HG02938 (cell line): ENCODE results near the gene PARP1.

ENCODE experiments used
- ATAC-seq: cut with Tn5 transposase; IDR thresholded peaks from one replicate; pipeline ENCODE4 v1.9.1; 2021; ENCODE audit warnings: mild to moderate bottlenecking, moderate library complexity; ENCODE audit not compliant: unreplicated experiment

Gene PARP1

DNA sequence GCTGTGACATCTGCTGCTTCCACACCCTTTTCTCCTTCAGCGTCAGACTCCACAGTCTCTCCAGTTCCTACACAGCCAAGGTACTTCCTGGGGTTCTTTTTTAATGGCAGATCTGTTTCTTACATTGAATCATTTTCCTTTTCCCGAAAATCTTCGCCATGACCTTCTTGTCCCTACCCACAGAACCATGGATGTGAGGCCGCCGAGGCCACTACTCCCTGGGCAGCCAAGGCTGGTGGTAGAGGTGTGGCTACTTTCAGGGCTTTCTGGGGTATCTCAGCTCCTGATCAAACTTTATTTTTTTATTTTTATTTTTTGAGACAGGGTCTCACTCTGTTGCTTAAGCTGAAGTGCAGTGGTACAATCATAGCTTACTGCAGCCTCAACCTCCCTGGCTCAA, 89.4 kb downstream of the PARP1 start:
- no peak for ATAC-seq

DNA sequence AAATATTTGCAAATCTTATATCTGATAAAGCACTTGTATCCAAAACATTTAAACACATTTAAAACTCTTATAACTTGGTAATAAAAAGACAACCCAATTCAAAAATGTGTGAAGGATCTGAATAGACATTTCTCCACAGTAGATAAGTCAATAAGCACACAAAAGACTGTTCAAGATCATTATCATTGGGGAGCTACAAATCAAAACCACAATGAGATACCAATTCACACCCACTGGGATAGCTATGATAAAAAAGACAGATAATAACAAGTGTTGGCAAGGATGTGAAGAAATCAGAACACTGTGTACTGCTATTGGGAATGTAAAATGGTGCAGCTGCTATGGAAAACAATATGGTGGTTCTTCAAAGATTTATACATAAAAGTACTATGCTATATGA, 93.8 kb downstream of the PARP1 start:
- no peak for ATAC-seq

DNA sequence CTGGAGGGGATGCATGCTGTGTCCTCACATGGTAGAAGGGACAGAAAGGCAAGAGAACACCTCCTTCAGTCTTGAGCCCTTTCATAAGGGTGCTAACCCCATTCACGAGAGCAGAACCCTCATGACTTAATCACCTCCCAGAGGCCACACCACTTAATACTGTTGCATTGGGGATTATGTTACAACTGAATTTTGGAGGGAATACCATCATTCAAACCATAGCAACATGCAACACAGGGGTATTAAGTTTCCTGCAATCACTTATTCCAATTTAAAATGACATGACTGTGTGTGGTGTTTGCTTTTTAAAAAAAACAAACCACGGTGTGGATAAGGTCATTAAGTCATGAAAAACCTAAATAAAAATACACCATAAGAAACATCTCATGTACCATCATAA, 95.8 kb downstream of the PARP1 start:
- no peak for ATAC-seq

DNA sequence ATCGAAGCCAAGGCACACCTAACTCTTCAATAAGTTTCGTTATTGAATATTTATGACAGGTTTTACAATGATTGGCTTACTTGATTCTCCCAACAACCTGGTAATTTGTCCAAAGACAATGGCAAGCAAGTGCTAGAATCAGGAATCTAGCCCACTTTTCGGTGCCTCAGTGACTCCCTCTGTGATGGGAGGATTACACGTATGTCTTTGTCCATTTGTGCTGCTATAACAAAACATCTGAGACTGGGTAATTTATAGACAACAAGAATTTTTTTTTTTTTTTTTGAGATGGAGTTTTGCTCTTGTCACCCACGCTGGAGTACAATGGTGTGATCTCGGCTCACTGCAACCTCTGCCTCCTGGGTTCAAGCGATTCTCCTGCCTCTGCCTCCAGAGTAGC, 96.5 kb downstream of the PARP1 start:
- ATAC-seq = no peak
